GM19463 (cell line): Measurements from ENCODE around the gene GPR32.
"Not testable (repeated sequence)": the region's sequence is repeated elsewhere in the genome, so short reads cannot be mapped to it uniquely, and the experiment has no call there.

ENCODE experiments used
- ATAC-seq: cut with Tn5 transposase; IDR thresholded peaks from one replicate; pipeline ENCODE4 v1.9.1; 2021; ENCODE audit warnings: mild to moderate bottlenecking, moderate library complexity; ENCODE audit not compliant: unreplicated experiment

The GPR32 gene

GRCh38 chr19:50779504-50780457 lies 9.5 kb downstream of the GPR32 start:
- no peak for ATAC-seq

- no peak for ATAC-seq
Measured at GRCh38 chr19:50780753-50781435, 10.6 kb downstream of the GPR32 start.

- ATAC-seq: not testable (repeated sequence)
Measured at GRCh38 chr19:50783848-50784152, 13.5 kb downstream of the GPR32 start.

- no peak for ATAC-seq
Measured at GRCh38 chr19:50784710-50785109, 14.4 kb downstream of the GPR32 start.

GRCh38 chr19:50785329-50785728 lies 15.1 kb downstream of the GPR32 start:
- ATAC-seq: no peak

- ATAC-seq: no peak
Measured at GRCh38 chr19:50790396-50790795, 20.1 kb downstream of the GPR32 start, which contains the start of gene ACP4. Gene ACP4, plus strand, starts transcription at chr19:50790415. Its CDS starts 0 bp downstream, at chr19:50790415.

GRCh38 chr19:50790922-50791467 lies 20.7 kb downstream of the GPR32 start:
- no peak for ATAC-seq

- no peak for ATAC-seq
Measured at GRCh38 chr19:50791594-50792271, 21.5 kb downstream of the GPR32 start.

- ATAC-seq: no peak
Measured at GRCh38 chr19:50792272-50793250, 22.3 kb downstream of the GPR32 start.

- no peak for ATAC-seq
Measured at GRCh38 chr19:50793558-50794065, 23.3 kb downstream of the GPR32 start.

GRCh38 chr19:50794074-50794875 lies 24.0 kb downstream of the GPR32 start:
- no peak for ATAC-seq

GRCh38 chr19:50794876-50795663 lies 24.8 kb downstream of the GPR32 start:
- no peak for ATAC-seq

- no peak for ATAC-seq
Measured at GRCh38 chr19:50795664-50796073, 25.4 kb downstream of the GPR32 start.

- ATAC-seq: no peak
Measured at GRCh38 chr19:50796128-50796633, 25.9 kb downstream of the GPR32 start.

- ATAC-seq: no peak
Measured at GRCh38 chr19:50796634-50797428, 26.6 kb downstream of the GPR32 start.

- no peak for ATAC-seq
Measured at GRCh38 chr19:50797429-50797780, 27.1 kb downstream of the GPR32 start.
